HAP-1 (cell line): Measurements from ENCODE around the gene VWA8.

ENCODE experiments used
- DNase-seq, 2 experiments: peaks; one replicate each; pipeline ENCODE4 v3.0.0-alpha.2; 2016 to 2020; ENCODE audit warnings: low spot score in 2 of 2
- H3K27me3 ChIP-seq: fragments of 250-450 bp; sonication (Bioruptor Pico); 2 replicates; pipeline ENCODE4 v1.5.1; 2020; ENCODE audit warnings: low read depth, mild to moderate bottlenecking, moderate library complexity
- H3K36me3 ChIP-seq: fragments of 250-450 bp; sonication (Bioruptor Pico); replicated peaks from 2 replicates; pipeline ENCODE4 v1.5.1; 2020; ENCODE audit warnings: mild to moderate bottlenecking
- H3K4me1 ChIP-seq: fragments of 250-450 bp; sonication (Bioruptor Pico); 2 replicates; pipeline ENCODE4 v1.5.1; 2020; ENCODE audit warnings: mild to moderate bottlenecking
- H3K4me3 ChIP-seq: fragments of 250-450 bp; sonication (Bioruptor Pico); 2 replicates; pipeline ENCODE4 v1.5.1; 2020; ENCODE audit warnings: mild to moderate bottlenecking, moderate library complexity
- H3K9me3 ChIP-seq: fragments of 250-450 bp; sonication (Bioruptor Pico); 2 replicates; pipeline ENCODE4 v1.5.1; 2020; ENCODE audit warnings: mild to moderate bottlenecking, moderate library complexity
- in situ Hi-C: fragments of 300-500 bp; cut with MboI; formaldehyde crosslinking; loops from 3 replicates; pipeline ENCODE4 v1.14.3; 2020; ENCODE audit warnings: low sequenced_read_pairs, inconsistent platforms, mixed read lengths

The VWA8 gene

DNA sequence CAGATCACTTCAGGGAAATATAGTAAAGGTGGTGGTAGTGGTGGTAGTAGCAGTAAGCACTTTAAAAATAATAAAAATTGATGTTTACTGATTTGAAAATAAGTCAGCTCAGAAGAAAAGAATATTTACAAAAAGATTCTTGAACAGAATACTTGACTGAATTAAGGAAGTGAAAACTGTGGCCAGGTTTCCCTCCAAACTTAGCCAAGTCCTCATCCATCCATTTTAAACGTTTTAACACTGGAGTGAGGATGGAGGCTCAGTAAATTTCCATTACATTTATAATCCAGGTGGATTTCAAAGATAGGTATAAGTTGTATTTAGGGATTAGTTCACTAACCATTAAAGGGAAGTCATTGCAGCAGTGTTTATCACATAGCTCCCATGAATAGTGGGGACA, 282.1 kb downstream of the VWA8 start:
- H3K9me3 ChIP-seq = no peaks in the 10 kb centered on the region
- no peak overlapping the region for H3K4me3 ChIP-seq
- no peaks in the 10 kb centered on the region for H3K4me1 ChIP-seq
- no peaks in the 10 kb centered on the region for H3K27me3 ChIP-seq
- no peaks in the 10 kb centered on the region for H3K36me3 ChIP-seq
- no peak for DNase-seq
- in situ Hi-C loops = no loop called here

GRCh38 chr13:41678249-41678648, 282.7 kb downstream of the VWA8 start:
- in situ Hi-C loops = no loop called here
- H3K4me3 ChIP-seq = no peak overlapping the region
- H3K9me3 ChIP-seq = no peaks in the 10 kb centered on the region
- H3K27me3 ChIP-seq = no peaks in the 10 kb centered on the region
- H3K4me1 ChIP-seq = no peaks in the 10 kb centered on the region
- DNase-seq = no peak
- no peaks in the 10 kb centered on the region for H3K36me3 ChIP-seq

DNA sequence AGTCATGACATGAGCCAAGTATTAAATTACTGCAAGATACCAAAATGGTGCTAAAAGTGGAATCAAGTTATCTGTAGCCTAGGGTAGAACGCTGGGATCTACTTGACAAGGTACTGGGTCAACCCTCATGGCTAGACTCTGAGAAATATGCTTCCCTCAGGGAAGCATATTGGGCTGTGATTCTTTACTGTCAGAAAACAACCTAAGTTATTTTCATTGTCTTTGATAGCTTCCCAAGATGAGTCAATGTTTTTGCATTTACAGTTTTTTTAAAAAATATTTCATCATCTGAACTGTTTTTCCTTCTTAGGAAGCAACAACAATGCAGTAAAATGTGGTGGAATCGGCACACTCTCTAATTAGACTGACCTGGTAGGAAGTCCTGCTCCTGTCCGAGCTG, 285.6 kb downstream of the VWA8 start:
- Histone ChIP-seq H3K4me1 (no peaks in the 10 kb centered on the region), H3K9me3 (no peaks in the 10 kb centered on the region), H3K4me3 (no peak overlapping the region), H3K36me3 (no peaks in the 10 kb centered on the region), H3K27me3 (no peaks in the 10 kb centered on the region)
- in situ Hi-C loops = no loop called here
- DNase-seq = no peak

GRCh38 chr13:41674246-41674645, 286.7 kb downstream of the VWA8 start:
- no peaks in the 10 kb centered on the region for H3K9me3 ChIP-seq
- no peaks in the 10 kb centered on the region for H3K27me3 ChIP-seq
- no peak overlapping the region for H3K4me3 ChIP-seq
- DNase-seq = no peak
- in situ Hi-C loops = no loop called here
- H3K4me1 ChIP-seq = no peaks in the 10 kb centered on the region
- H3K36me3 ChIP-seq = no peaks in the 10 kb centered on the region

GRCh38 chr13:41673640-41674039, 287.3 kb downstream of the VWA8 start:
- in situ Hi-C loops = no loop called here
- H3K27me3 ChIP-seq = no peaks in the 10 kb centered on the region
- H3K4me3 ChIP-seq = no peak overlapping the region
- H3K36me3 ChIP-seq = no peaks in the 10 kb centered on the region
- H3K4me1 ChIP-seq = no peaks in the 10 kb centered on the region
- no peaks in the 10 kb centered on the region for H3K9me3 ChIP-seq
- no peak for DNase-seq

DNA sequence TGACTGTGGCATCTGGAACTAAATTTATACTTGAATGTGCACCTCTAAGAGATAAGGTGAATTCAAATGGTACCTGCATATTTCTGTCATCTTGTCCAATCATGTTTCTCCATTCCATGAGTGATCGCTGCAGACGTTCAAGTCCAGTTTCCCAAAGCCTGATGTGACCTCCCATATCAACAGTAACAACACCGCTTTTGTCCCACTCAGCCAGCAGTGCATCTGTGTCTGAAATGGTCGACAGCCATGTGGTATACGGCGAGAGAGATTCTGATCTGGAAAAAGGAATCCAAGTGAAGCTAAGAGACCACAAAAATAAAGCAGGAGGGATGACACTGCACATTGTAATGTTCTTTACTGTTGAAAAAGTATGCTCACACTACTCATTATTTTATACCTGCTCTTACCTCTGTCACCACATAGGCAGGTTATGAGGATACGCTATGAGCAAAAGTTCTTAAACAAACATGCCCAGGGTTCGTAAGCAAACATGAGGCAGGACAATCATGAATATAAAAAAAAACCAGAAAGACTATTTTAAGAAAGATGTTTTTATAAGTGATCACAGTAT, 290.0 kb downstream of the VWA8 start:
- Histone ChIP-seq H3K27me3 (no peaks in the 10 kb centered on the region), H3K4me1 (no peaks in the 10 kb centered on the region), H3K4me3 (no peak overlapping the region), H3K36me3 (no peaks in the 10 kb centered on the region), H3K9me3 (no peaks in the 10 kb centered on the region)
- in situ Hi-C loops = no loop called here
- no peak for DNase-seq

GRCh38 chr13:41668130-41668757, 292.7 kb downstream of the VWA8 start:
- Histone ChIP-seq H3K27me3 (no peaks in the 10 kb centered on the region), H3K36me3 (no peaks in the 10 kb centered on the region), H3K4me3 (no peak overlapping the region), H3K4me1 (no peaks in the 10 kb centered on the region), H3K9me3 (no peaks in the 10 kb centered on the region)
- in situ Hi-C loops = loop anchor here (10.0 kb wide), 1 partner anchor 437 kb away; no protein-coding TSS in a partner anchor
- peak; percentile 57 to 85 for DNase-seq

GRCh38 chr13:41666644-41667043, 294.3 kb downstream of the VWA8 start:
- no peak for DNase-seq
- H3K4me3 ChIP-seq = no peak overlapping the region
- 0 out of 2 replicates have a peak, but pooled peaks cover 2% of the 10 kb centered on the region for H3K36me3 ChIP-seq
- H3K27me3 ChIP-seq = no peaks in the 10 kb centered on the region
- in situ Hi-C loops = loop anchor here (10.0 kb wide), 1 partner anchor 438 kb away; no protein-coding TSS in a partner anchor
- H3K4me1 ChIP-seq = peaks cover 4% of the 10 kb centered on the region; the same call in 1 of the 2 replicates
- H3K9me3 ChIP-seq = no peaks in the 10 kb centered on the region

DNA sequence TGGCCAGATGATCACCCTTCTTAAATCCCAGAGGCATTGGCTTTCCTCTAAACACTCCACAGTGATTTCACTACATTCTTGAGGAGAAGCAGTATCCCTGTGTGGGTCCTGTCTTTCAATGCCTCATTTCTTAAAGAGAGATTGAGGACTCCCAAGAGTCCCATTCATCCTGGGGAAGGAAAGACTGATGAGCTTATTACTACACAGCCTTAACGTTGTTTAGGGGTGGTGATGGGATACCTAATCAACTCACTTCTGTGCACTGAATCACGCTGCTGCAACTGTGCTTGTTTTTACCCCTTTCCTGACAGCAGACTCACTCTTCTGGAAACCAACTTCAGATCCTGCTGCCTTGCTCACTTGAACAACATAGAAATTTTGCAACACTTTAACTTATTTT, 300.5 kb downstream of the VWA8 start:
- Histone ChIP-seq H3K4me3 (no peak overlapping the region), H3K9me3 (no peaks in the 10 kb centered on the region), H3K36me3 (0 out of 2 replicates have a peak, but pooled peaks cover 3% of the 10 kb centered on the region), H3K27me3 (no peaks in the 10 kb centered on the region), H3K4me1 (peaks cover 5% of the 10 kb centered on the region; the same call in 1 of the 2 replicates)
- in situ Hi-C loops = loop anchor here (10.0 kb wide), 1 partner anchor 444 kb away; no protein-coding TSS in a partner anchor
- no peak for DNase-seq

- Histone ChIP-seq H3K4me3 (no peak overlapping the region), H3K9me3 (no peaks in the 10 kb centered on the region), H3K36me3 (0 out of 2 replicates have a peak, but pooled peaks cover 3% of the 10 kb centered on the region), H3K27me3 (no peaks in the 10 kb centered on the region), H3K4me1 (peaks cover 5% of the 10 kb centered on the region; the same call in 1 of the 2 replicates)
- in situ Hi-C loops = no loop called here
- DNase-seq = no peak
Measured at GRCh38 chr13:41658057-41658661, 302.8 kb downstream of the VWA8 start.

DNA sequence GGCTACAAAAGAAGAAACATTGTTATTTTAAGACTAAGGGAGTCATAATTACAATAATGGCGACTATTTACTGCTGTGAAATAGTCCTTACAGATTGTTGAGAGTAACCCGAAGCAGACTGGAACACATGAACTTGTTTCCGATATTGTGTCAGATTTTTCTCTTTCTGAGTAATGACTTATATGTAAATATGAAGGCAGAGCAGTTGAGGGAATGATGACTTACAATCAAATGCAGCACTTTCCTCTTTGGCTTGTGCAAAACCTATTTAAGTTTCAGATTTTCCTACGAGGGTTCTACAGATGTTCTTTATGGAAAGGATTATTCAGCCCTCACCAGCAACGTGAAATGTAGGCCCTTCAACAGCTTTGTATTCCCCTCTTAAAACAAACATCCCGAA, 304.9 kb downstream of the VWA8 start:
- in situ Hi-C loops = no loop called here
- Histone ChIP-seq H3K36me3 (no peaks in the 10 kb centered on the region), H3K4me3 (no peak overlapping the region), H3K4me1 (0 out of 2 replicates have a peak, but pooled peaks cover 3% of the 10 kb centered on the region), H3K9me3 (no peaks in the 10 kb centered on the region), H3K27me3 (no peaks in the 10 kb centered on the region)
- no peak for DNase-seq

DNA sequence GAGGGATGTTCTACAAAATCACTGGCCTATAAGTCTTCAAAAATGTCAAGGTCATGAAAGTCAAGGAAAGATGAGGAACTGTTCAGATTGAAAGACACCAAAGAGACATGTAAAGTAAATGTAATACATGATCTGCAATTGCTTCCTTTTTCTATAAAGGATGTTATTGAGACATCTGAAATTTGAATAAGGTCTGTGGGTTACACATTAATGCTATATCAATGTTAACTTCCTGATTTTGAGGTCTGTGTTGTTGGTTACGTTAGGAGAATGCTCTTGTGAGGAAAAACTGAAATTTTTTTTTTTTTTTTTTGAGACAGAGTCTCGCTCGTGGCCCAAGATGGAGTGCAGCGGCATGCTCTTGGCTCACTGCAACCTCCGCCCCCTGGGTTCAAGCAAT, 306.1 kb downstream of the VWA8 start:
- Histone ChIP-seq H3K36me3 (no peaks in the 10 kb centered on the region), H3K4me1 (0 out of 2 replicates have a peak, but pooled peaks cover 3% of the 10 kb centered on the region), H3K27me3 (no peaks in the 10 kb centered on the region), H3K9me3 (no peaks in the 10 kb centered on the region), H3K4me3 (no peak overlapping the region)
- in situ Hi-C loops = no loop called here
- DNase-seq = no peak

GRCh38 chr13:41652735-41653361, 308.1 kb downstream of the VWA8 start:
- in situ Hi-C loops = no loop called here
- Histone ChIP-seq H3K27me3 (no peaks in the 10 kb centered on the region), H3K4me1 (peaks cover 11% of the 10 kb centered on the region), H3K4me3 (no peak overlapping the region), H3K9me3 (no peaks in the 10 kb centered on the region), H3K36me3 (no peaks in the 10 kb centered on the region)
- DNase-seq = peak in 1 of 2 experiments; percentile 46
